NCI-H460 (cell line): ENCODE data around the gene GABRA4. TPM values are rescaled to one million over a fixed set of nuclear protein-coding genes. Genes with fewer than 3 reads are reported as not detected.

Source experiments
- DNase-seq: peaks from one replicate; pipeline ENCODE4 v3.0.0-alpha.2; 2016; ENCODE audit warnings: low read depth; ENCODE audit errors: extremely low read depth
- total RNA-seq: library from RNA; depleted of rRNA; stranded (reverse); fragments of >200 nt; shearing (Covaris generic); gene quantifications from 2 replicates; pipeline ENCODE4 v1.2.3, GENCODE V29; 2014

GABRA4 gene
- total RNA-seq, 1 experiment from 2014 or later, result not detected

GRCh38 chr4:46980851-46981250, 12.5 kb downstream of the GABRA4 start:
- no peak for DNase-seq

- no peak for DNase-seq
These were observed 13.7 kb downstream of the GABRA4 start for GRCh38 chr4:46979726-46980125.

GRCh38 chr4:46979283-46979682, 14.1 kb downstream of the GABRA4 start:
- no peak for DNase-seq

GRCh38 chr4:46977245-46977644, 16.1 kb downstream of the GABRA4 start:
- no peak for DNase-seq

- no peak for DNase-seq
These were observed 17.4 kb downstream of the GABRA4 start for GRCh38 chr4:46975812-46976553.

GRCh38 chr4:46974891-46975543, 18.4 kb downstream of the GABRA4 start:
- DNase-seq, result no peak

- no peak for DNase-seq
These were observed 24.5 kb downstream of the GABRA4 start for GRCh38 chr4:46968847-46969246.

- no peak for DNase-seq
These were observed 25.8 kb downstream of the GABRA4 start for GRCh38 chr4:46967631-46968030.

- no peak for DNase-seq
These were observed 34.5 kb downstream of the GABRA4 start for GRCh38 chr4:46958742-46959488.

- DNase-seq, result no peak
These were observed 36.9 kb downstream of the GABRA4 start for GRCh38 chr4:46956451-46956850.

- no peak for DNase-seq
These were observed 37.8 kb downstream of the GABRA4 start for GRCh38 chr4:46955601-46956000.

- DNase-seq, result no peak
These were observed 38.7 kb downstream of the GABRA4 start for GRCh38 chr4:46954643-46955042.

- DNase-seq, result no peak
These were observed 39.8 kb downstream of the GABRA4 start for GRCh38 chr4:46953564-46953963.

GRCh38 chr4:46952451-46952850, 40.9 kb downstream of the GABRA4 start:
- no peak for DNase-seq

GRCh38 chr4:46950826-46951225, 42.6 kb downstream of the GABRA4 start:
- DNase-seq, result no peak

GRCh38 chr4:46949822-46950221, 43.6 kb downstream of the GABRA4 start:
- DNase-seq, result no peak

GRCh38 chr4:46947541-46947940, 45.8 kb downstream of the GABRA4 start:
- DNase-seq, result no peak

GRCh38 chr4:46946919-46947536, 46.4 kb downstream of the GABRA4 start:
- DNase-seq, result peak; percentile 9

GRCh38 chr4:46945062-46945461, 48.3 kb downstream of the GABRA4 start:
- DNase-seq, result no peak

GRCh38 chr4:46944345-46944744, 49.0 kb downstream of the GABRA4 start:
- DNase-seq, result no peak

GRCh38 chr4:46937493-46937892, 55.9 kb downstream of the GABRA4 start:
- no peak for DNase-seq
